HepG2 (cell line): ENCODE results near the gene KMT2A. TPM values are rescaled to one million over a fixed set of nuclear protein-coding genes. Genes with fewer than 3 reads are reported as not detected.

Source experiments
- ARNT2 ChIP-seq: sonication (generic); formaldehyde crosslinking; IDR thresholded peaks from 2 replicates; pipeline ENCODE4 v1.8.0; 2022; ENCODE audit warnings: mild to moderate bottlenecking, low read depth, missing genetic modification reagents, moderate library complexity
- HNF4G ChIP-seq, 2 experiments: sonication (generic) in 1 of 2; formaldehyde crosslinking in 1 of 2; IDR thresholded peaks; 2 replicates each; pipeline versions ENCODE4 v1.4.0 to v1.6.1; 2011 to 2020; ENCODE audit warnings: borderline replicate concordance in 2 of 2, low read depth in 2 of 2, mild to moderate bottlenecking in 2 of 2, low read length in 1 of 2, missing genetic modification reagents in 1 of 2, moderate library complexity in 1 of 2
- IKZF5 ChIP-seq: IDR thresholded peaks from 2 replicates; pipeline ENCODE4 v1.6.1; 2018; ENCODE audit warnings: missing genetic modification reagents, mild to moderate bottlenecking, missing compliant biosample characterization
- MIER3 ChIP-seq: IDR thresholded peaks from 2 replicates; pipeline ENCODE4 v1.6.1; 2016; ENCODE audit warnings: missing compliant biosample characterization, borderline replicate concordance
- NFATC3 ChIP-seq: sonication (generic); formaldehyde crosslinking; IDR thresholded peaks from 2 replicates; pipeline ENCODE4 v1.5.1; 2020; ENCODE audit warnings: mild to moderate bottlenecking, missing genetic modification reagents
- NFIC ChIP-seq: IDR thresholded peaks from 2 replicates; pipeline ENCODE4 v1.6.1; 2012; ENCODE audit warnings: mild to moderate bottlenecking, low read length, inconsistent platforms
- PCBP2 ChIP-seq: fragments of 200-400 bp; formaldehyde crosslinking; optimal IDR thresholded peaks from 2 replicates; pipeline ENCODE3; 2018; ENCODE audit warnings: low read length, low read depth; ENCODE audit not compliant: poor library complexity, severe bottlenecking
- ZBTB44 ChIP-seq: sonication (generic); formaldehyde crosslinking; IDR thresholded peaks from 2 replicates; pipeline ENCODE4 v1.4.0; 2020; ENCODE audit warnings: missing genetic modification reagents
- ZGPAT ChIP-seq: IDR thresholded peaks from 2 replicates; pipeline ENCODE4 v1.6.1; 2016; ENCODE audit warnings: mild to moderate bottlenecking
- ZNF230 ChIP-seq: sonication (generic); formaldehyde crosslinking; IDR thresholded peaks from 2 replicates; pipeline ENCODE4 v1.4.0; 2020; ENCODE audit warnings: mild to moderate bottlenecking, missing genetic modification reagents
- ZNF335 ChIP-seq: sonication (generic); formaldehyde crosslinking; IDR thresholded peaks from 2 replicates; pipeline ENCODE4 v1.4.0; 2020; ENCODE audit warnings: missing genetic modification reagents
- ZNF354B ChIP-seq: sonication (generic); formaldehyde crosslinking; IDR thresholded peaks from 2 replicates; pipeline ENCODE4 v1.8.0; 2022; ENCODE audit warnings: mild to moderate bottlenecking, missing genetic modification reagents
- ZNF441 ChIP-seq: sonication (generic); formaldehyde crosslinking; IDR thresholded peaks from 2 replicates; pipeline ENCODE4 v1.7.0; 2021; ENCODE audit warnings: missing genetic modification reagents, borderline replicate concordance
- ZNF501 ChIP-seq: sonication (generic); formaldehyde crosslinking; IDR thresholded peaks from 2 replicates; pipeline ENCODE4 v1.5.1; 2020; ENCODE audit warnings: mild to moderate bottlenecking, moderate library complexity, missing genetic modification reagents
- ZNF670 ChIP-seq: sonication (generic); formaldehyde crosslinking; IDR thresholded peaks from 2 replicates; pipeline ENCODE4 v1.8.0; 2022; ENCODE audit warnings: mild to moderate bottlenecking, missing genetic modification reagents, borderline replicate concordance
- ZNF678 ChIP-seq: sonication (generic); formaldehyde crosslinking; IDR thresholded peaks from 2 replicates; pipeline ENCODE4 v1.4.0; 2020; ENCODE audit warnings: mild to moderate bottlenecking, missing genetic modification reagents
- ZNF790 ChIP-seq: sonication (generic); formaldehyde crosslinking; IDR thresholded peaks from 2 replicates; pipeline ENCODE4 v1.8.0; 2022; ENCODE audit warnings: missing genetic modification reagents, mild to moderate bottlenecking, borderline replicate concordance
- polyA plus RNA-seq, 8 experiments: library from polyadenylated mRNA; depleted of rRNA in 3 of 8; stranded (reverse) in 7 of 8; unstranded in 1 of 8; fragments of >200 nt; fragmentation: Illumina TruSeq in 4 of 8; extraction: Trizol in 4 of 8; gene quantifications; 2 replicates each; pipeline versions ENCODE4 v1.2.1 to v1.2.3, GENCODE V29; 2011 to 2016; ENCODE audit warnings: low read depth in 4 of 8, missing spikeins in 1 of 8, mixed read lengths in 1 of 8; ENCODE audit not compliant: insufficient read depth in 1 of 8
- total RNA-seq, 5 experiments: library from RNA; depleted of rRNA; stranded (reverse); fragments of >200 nt; fragmentation: Illumina TruSeq; extraction: Trizol; gene quantifications; 2 replicates each; pipeline ENCODE4 v1.2.3, GENCODE V29; 2016; ENCODE audit warnings: low read depth in 1 of 5
- TF ChIP-seq, protein P1 (sequence below): sonication (generic); formaldehyde crosslinking; IDR thresholded peaks from 2 replicates; pipeline ENCODE4 v1.4.0; 2020; ENCODE audit warnings: mild to moderate bottlenecking, missing genetic modification reagents
- TF ChIP-seq, protein P2 (sequence below): sonication (generic); formaldehyde crosslinking; IDR thresholded peaks from 2 replicates; pipeline ENCODE4 v1.8.0; 2022; ENCODE audit warnings: mild to moderate bottlenecking, missing genetic modification reagents; ENCODE audit not compliant: insufficient replicate concordance

KMT2A gene
- total and polyA plus RNA-seq, 2 of the 13 experiments (the other 11 are each of a cell fraction or from before 2014, with no cell fraction given), result 12.4 to 20.0 TPM

DNA sequence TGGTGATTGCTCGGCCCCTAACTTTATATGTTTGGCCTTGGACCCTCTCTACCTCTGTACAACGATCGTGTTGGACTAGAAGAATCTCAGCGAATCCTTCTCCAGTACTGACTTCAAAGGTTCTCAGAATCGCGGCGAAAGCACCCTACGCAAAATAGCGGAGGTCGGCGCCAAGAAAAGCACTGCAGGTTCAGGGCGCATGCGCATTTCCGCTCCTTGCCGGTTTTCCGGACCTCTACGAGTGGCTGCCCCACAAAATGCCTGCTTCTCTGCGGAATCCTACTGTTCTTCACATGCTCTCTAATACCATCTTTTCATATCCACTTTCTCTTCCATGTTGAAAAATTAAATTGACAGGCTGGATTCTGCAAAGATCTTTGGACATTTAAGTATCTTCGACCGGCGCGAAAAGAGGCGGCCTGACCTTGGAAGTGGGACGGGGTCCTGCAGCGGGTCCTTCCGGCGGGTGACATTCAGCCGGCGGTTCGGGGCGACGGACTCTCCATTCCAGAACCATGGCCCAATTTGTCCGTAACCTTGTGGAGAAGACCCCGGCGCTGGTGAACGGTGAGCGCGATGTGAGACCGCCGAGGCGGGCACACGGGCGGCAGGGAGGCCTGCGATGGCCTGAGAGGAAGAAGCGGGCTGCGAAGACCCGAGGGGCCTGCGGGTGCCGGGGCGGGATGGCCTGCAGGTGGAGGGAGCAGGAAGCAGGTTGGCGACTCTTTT lies 35.0 kb upstream of the KMT2A start, which contains the start of gene ATP5MG (continued):
- peak; percentile 50; the same call in 1 of the 2 replicates for TF ChIP-seq IKZF5
- peak; percentile 56; the same call in 1 of the 2 replicates for TF ChIP-seq ZNF230 (CRISPR knock-in tag)
- peak; percentile 75; the same call in 1 of the 2 replicates for TF ChIP-seq ZNF670
- 0 out of 2 replicates have a peak, but pooled peaks have one; percentile 13 for TF ChIP-seq ZNF678 (CRISPR knock-in tag)
- TF ChIP-seq HNF4G (IDR thresholded peaks at IDR 0.05; ENCODE audit: borderline replicate concordance, low read depth, low read length), result no peak
- no peak for TF ChIP-seq HNF4G (CRISPR knock-in tag; IDR thresholded peaks at IDR 0.05; ENCODE audit: borderline replicate concordance, low read depth)
- peak; percentile 52; the same call in 1 of the 2 replicates for TF ChIP-seq NFIC
- no peak for TF ChIP-seq PCBP2
- TF ChIP-seq ZNF335 (CRISPR knock-in tag), result peak; percentile 100
- TF ChIP-seq, protein P1, sequence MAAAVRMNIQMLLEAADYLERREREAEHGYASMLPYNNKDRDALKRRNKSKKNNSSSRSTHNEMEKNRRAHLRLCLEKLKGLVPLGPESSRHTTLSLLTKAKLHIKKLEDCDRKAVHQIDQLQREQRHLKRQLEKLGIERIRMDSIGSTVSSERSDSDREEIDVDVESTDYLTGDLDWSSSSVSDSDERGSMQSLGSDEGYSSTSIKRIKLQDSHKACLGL (CRISPR knock-in tag), result peak; percentile 42; the same call in 1 of the 2 replicates
- 0 out of 2 replicates have a peak, but pooled peaks have one; percentile 6 for TF ChIP-seq ARNT2
- TF ChIP-seq ZNF354B, result no peak
- no peak for TF ChIP-seq ZNF790 (CRISPR knock-in tag)
- TF ChIP-seq ZNF501 (CRISPR knock-in tag), result peak; percentile 64
- TF ChIP-seq ZGPAT (CRISPR knock-in tag), result peak; percentile 65
- TF ChIP-seq NFATC3 (CRISPR knock-in tag), result peak; percentile 90; the same call in 1 of the 2 replicates
- TF ChIP-seq ZBTB44 (CRISPR knock-in tag), result no peak
- no peak for TF ChIP-seq MIER3
- TF ChIP-seq, protein P2, sequence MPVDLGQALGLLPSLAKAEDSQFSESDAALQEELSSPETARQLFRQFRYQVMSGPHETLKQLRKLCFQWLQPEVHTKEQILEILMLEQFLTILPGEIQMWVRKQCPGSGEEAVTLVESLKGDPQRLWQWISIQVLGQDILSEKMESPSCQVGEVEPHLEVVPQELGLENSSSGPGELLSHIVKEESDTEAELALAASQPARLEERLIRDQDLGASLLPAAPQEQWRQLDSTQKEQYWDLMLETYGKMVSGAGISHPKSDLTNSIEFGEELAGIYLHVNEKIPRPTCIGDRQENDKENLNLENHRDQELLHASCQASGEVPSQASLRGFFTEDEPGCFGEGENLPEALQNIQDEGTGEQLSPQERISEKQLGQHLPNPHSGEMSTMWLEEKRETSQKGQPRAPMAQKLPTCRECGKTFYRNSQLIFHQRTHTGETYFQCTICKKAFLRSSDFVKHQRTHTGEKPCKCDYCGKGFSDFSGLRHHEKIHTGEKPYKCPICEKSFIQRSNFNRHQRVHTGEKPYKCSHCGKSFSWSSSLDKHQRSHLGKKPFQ, result peak; percentile 58
- TF ChIP-seq ZNF441, result no peak; the same call in 1 of the 2 replicates
